Loucy (cell line): ENCODE measurements around the gene IL11.

Experiments
- H2AFZ ChIP-seq: fragments of 200-600 bp; sonication (generic); 2 replicates; pipeline ENCODE4 v1.6.0; 2016; ENCODE audit warnings: antibody characterized with exemption, mild to moderate bottlenecking, low read length, moderate library complexity
- H3F3A ChIP-seq: fragments of 200-600 bp; 2 replicates; pipeline ENCODE4 v1.6.0; 2016; ENCODE audit warnings: antibody characterized with exemption, low read depth, mild to moderate bottlenecking
- H3K27me3 ChIP-seq: fragments of 200-600 bp; sonication (generic); 2 replicates; pipeline ENCODE4 v1.6.1; 2014; ENCODE audit warnings: low read length, mild to moderate bottlenecking; ENCODE audit not compliant: insufficient read depth, poor library complexity, severe bottlenecking
- H3K36me3 ChIP-seq: fragments of 200-600 bp; sonication (generic); 2 replicates; pipeline ENCODE4 v1.6.1; 2016; ENCODE audit warnings: low read length; ENCODE audit not compliant: insufficient read depth
- H3K4me1 ChIP-seq: fragments of 200-600 bp; sonication (generic); 2 replicates; pipeline ENCODE4 v1.5.1; 2014; ENCODE audit warnings: low read length, mild to moderate bottlenecking; ENCODE audit not compliant: insufficient read depth, poor library complexity, severe bottlenecking
- H3K4me2 ChIP-seq: fragments of 200-600 bp; sonication (generic); 2 replicates; pipeline ENCODE4 v1.6.0; 2014; ENCODE audit warnings: antibody characterized with exemption, low read length, low read depth, mild to moderate bottlenecking; ENCODE audit not compliant: poor library complexity, severe bottlenecking
- H3K4me3 ChIP-seq: fragments of 200-600 bp; sonication (generic); 2 replicates; pipeline ENCODE4 v1.5.1; 2014; ENCODE audit warnings: low read length, mild to moderate bottlenecking, mixed read lengths; ENCODE audit not compliant: poor library complexity, severe bottlenecking
- H3K79me2 ChIP-seq: fragments of 200-600 bp; sonication (generic); 2 replicates; pipeline ENCODE4 v1.6.1; 2014; ENCODE audit warnings: low read length; ENCODE audit not compliant: insufficient read depth
- H3K9ac ChIP-seq: fragments of 200-600 bp; sonication (generic); 2 replicates; pipeline ENCODE4 v1.6.0; 2014; ENCODE audit warnings: mild to moderate bottlenecking, low read depth, low read length, moderate library complexity; ENCODE audit not compliant: poor library complexity, severe bottlenecking
- H3K9me2 ChIP-seq: fragments of 200-600 bp; sonication (generic); replicated peaks from 2 replicates; pipeline ENCODE4 v1.6.1; 2016; ENCODE audit warnings: low read depth, low read length, mixed read lengths
- H3K9me3 ChIP-seq: fragments of 200-600 bp; sonication (generic); 2 replicates; pipeline ENCODE4 v1.6.1; 2014; ENCODE audit warnings: mild to moderate bottlenecking, antibody characterized with exemption, low read length, low read depth; ENCODE audit not compliant: insufficient read depth
- H4K20me1 ChIP-seq: fragments of 200-600 bp; sonication (generic); 2 replicates; pipeline ENCODE4 v1.6.0; 2014; ENCODE audit warnings: antibody characterized with exemption, low read length, mild to moderate bottlenecking; ENCODE audit not compliant: insufficient read depth, poor library complexity, severe bottlenecking
- EZH2phosphoT487 ChIP-seq: fragments of 200-600 bp; IDR thresholded peaks from 2 replicates; pipeline ENCODE4 v1.6.1; 2018; ENCODE audit warnings: antibody characterized with exemption, mild to moderate bottlenecking, moderate library complexity, borderline replicate concordance
- TF ChIP-seq, protein P1 (sequence below): fragments of 200-600 bp; sonication (generic); conservative IDR thresholded peaks from 2 replicates; pipeline ENCODE4 v1.5.1; 2014; ENCODE audit warnings: mild to moderate bottlenecking, antibody characterized with exemption, low read length

IL11 gene

DNA sequence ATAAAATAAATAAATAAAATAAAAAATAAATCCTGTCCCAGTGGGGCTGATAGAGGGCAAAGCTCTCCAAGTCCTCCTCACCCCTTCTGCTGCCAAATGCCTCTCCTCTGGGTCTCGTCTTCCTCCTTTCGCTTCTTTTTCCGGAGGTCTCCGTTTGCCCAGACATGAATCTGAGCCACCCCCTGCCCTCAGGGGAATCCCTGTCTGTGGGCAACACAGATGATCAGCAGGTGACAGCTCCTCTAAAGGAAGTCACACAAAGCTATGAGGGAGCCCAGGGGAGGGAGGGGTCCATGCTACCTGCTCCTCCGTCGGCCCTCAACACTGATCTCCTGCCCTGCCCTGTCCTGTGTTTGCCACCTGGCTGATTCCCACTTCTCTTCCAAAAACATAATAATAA, 45.6 kb downstream of the IL11 start:
- Histone ChIP-seq H3K4me1 (peaks cover 12% of the 10 kb centered on the region), H2AFZ (no peak overlapping the region), H3K27me3 (no peaks in the 10 kb centered on the region), H3K79me2 (no peaks in the 10 kb centered on the region), H3K36me3 (no peaks in the 10 kb centered on the region), H3F3A (no peaks in the 10 kb centered on the region), H3K4me2 (no peak overlapping the region), H3K4me3 (no peak overlapping the region), H3K9ac (no peak overlapping the region), H3K9me3 (no peaks in the 10 kb centered on the region), H3K9me2 (no peaks in the 10 kb centered on the region), H4K20me1 (no peaks in the 10 kb centered on the region)
- no peak for TF ChIP-seq EZH2phosphoT487
- TF ChIP-seq, protein P1, sequence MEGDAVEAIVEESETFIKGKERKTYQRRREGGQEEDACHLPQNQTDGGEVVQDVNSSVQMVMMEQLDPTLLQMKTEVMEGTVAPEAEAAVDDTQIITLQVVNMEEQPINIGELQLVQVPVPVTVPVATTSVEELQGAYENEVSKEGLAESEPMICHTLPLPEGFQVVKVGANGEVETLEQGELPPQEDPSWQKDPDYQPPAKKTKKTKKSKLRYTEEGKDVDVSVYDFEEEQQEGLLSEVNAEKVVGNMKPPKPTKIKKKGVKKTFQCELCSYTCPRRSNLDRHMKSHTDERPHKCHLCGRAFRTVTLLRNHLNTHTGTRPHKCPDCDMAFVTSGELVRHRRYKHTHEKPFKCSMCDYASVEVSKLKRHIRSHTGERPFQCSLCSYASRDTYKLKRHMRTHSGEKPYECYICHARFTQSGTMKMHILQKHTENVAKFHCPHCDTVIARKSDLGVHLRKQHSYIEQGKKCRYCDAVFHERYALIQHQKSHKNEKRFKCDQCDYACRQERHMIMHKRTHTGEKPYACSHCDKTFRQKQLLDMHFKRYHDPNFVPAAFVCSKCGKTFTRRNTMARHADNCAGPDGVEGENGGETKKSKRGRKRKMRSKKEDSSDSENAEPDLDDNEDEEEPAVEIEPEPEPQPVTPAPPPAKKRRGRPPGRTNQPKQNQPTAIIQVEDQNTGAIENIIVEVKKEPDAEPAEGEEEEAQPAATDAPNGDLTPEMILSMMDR: no peak

DNA sequence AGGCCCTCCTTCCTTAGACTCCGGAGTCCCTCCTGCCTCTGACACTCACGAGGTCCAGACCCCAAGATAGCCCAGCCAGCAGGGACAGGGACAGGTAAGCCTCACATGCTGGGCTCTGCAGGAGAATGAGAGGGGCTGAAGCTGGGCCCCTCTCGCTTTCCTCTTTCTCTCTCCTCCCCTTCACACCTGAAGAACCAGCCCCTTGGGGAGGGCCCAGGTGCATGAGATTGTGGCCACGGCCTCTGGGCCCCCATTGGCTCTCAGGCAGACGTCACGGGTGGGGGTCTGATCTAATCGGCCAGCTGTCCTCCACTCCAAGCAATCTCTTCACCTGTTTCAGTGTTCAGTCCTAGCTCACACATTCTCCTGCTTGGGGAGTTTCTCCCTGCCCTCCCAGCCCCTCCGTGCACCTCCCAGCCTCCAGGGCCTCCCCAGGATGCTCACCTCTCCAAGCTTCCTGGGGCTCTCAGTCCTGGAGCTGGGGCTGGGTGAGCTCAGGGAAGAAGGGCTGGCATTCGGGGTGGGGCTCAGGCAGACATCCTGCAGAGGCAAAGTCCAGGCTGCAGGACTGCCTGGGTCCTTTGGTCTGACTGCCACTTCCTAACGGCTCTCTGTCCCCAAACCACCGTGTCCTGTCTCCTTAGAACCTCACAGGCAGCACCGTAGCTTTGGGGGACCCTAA, 47.9 kb downstream of the IL11 start:
- Histone ChIP-seq H3K9ac (no peak overlapping the region), H3F3A (no peaks in the 10 kb centered on the region), H3K36me3 (no peaks in the 10 kb centered on the region), H3K4me2 (no peak overlapping the region), H3K4me3 (no peak overlapping the region), H3K79me2 (no peaks in the 10 kb centered on the region), H4K20me1 (no peaks in the 10 kb centered on the region), H2AFZ (peak overlapping the region; percentile 4; the same call in 1 of the 2 replicates), H3K9me2 (no peaks in the 10 kb centered on the region), H3K9me3 (no peaks in the 10 kb centered on the region), H3K27me3 (no peaks in the 10 kb centered on the region), H3K4me1 (peaks cover 12% of the 10 kb centered on the region)
- TF ChIP-seq, protein P1: no peak
- no peak for TF ChIP-seq EZH2phosphoT487

GRCh38 chr19:55321466-55322137, 48.7 kb downstream of the IL11 start:
- H3K36me3 ChIP-seq: no peaks in the 10 kb centered on the region
- no peaks in the 10 kb centered on the region for H4K20me1 ChIP-seq
- H3K4me1 ChIP-seq: peaks cover 12% of the 10 kb centered on the region
- H3F3A ChIP-seq: no peaks in the 10 kb centered on the region
- H3K9me2 ChIP-seq: no peaks in the 10 kb centered on the region
- peak overlapping the region; percentile 25 for H3K9ac ChIP-seq
- no peak overlapping the region for H3K4me3 ChIP-seq
- no peak for TF ChIP-seq EZH2phosphoT487
- TF ChIP-seq, protein P1: no peak
- H3K79me2 ChIP-seq: no peaks in the 10 kb centered on the region
- no peaks in the 10 kb centered on the region for H3K27me3 ChIP-seq
- H3K9me3 ChIP-seq: no peaks in the 10 kb centered on the region
- H3K4me2 ChIP-seq: peak overlapping the region; percentile 52
- H2AFZ ChIP-seq: peak overlapping the region; percentile 4; the same call in 1 of the 2 replicates
